SK-N-SH (cell line): Measurements from ENCODE around the gene SELENOV. TPM values are rescaled to one million over a fixed set of nuclear protein-coding genes. Genes with fewer than 3 reads are reported as not detected.

Experiments
- CTCF ChIA-PET: fragments of 300-600, 350-600 bp; formaldehyde crosslinking; extraction: SDS; loops from one replicate; lab custom pipeline; 2021; lab: Yijun Ruan, JAX
- POLR2A ChIA-PET: fragments of 350-600 bp; sonication (Branson Sonifier 250); formaldehyde crosslinking; extraction: SDS; loops from one replicate; lab custom pipeline; 2020; ENCODE audit warnings: antibody characterized with exemption, inconsistent platforms; lab: Yijun Ruan, JAX
- DNase-seq: peaks from one replicate; pipeline ENCODE4 v3.0.0; 2012
- H2AFZ ChIP-seq: fragments of 200-600 bp; sonication (generic); 2 replicates; pipeline ENCODE4 v1.8.1; 2016; ENCODE audit warnings: antibody characterized with exemption, mild to moderate bottlenecking, low read depth
- H3F3A ChIP-seq: fragments of 200-600 bp; sonication (generic); replicated peaks from 2 replicates; pipeline ENCODE3; 2016; ENCODE audit warnings: antibody characterized with exemption, mild to moderate bottlenecking; ENCODE audit not compliant: insufficient read depth
- H3K27ac ChIP-seq, 2 experiments: fragments of 200-500 bp in 1 of 2; fragments of 200-600 bp in 1 of 2; sonication (Bioruptor generic) in 1 of 2; sonication (generic), shearing (Covaris generic) in 1 of 2; 2 replicates each; pipeline versions ENCODE4 v1.5.1 to v1.6.1; 2014 to 2016; ENCODE audit warnings: low read depth in 2 of 2, inconsistent platforms in 1 of 2, low read length in 1 of 2, mild to moderate bottlenecking in 1 of 2, mixed read lengths in 1 of 2
- H3K27me3 ChIP-seq: fragments of 200-600 bp; sonication (generic), shearing (Covaris generic); 2 replicates; pipeline ENCODE4 v1.6.1; 2016; ENCODE audit warnings: mixed run types; ENCODE audit not compliant: insufficient read depth
- H3K36me3 ChIP-seq, 2 experiments: fragments of 200-500 bp in 1 of 2; fragments of 200-600 bp in 1 of 2; sonication (Bioruptor generic) in 1 of 2; sonication (generic) in 1 of 2; replicated peaks in 1 of 2; 2 replicates each; pipeline versions ENCODE3 to v1.5.1; 2014 to 2016; ENCODE audit warnings: low read length in 1 of 2, mild to moderate bottlenecking in 1 of 2; ENCODE audit not compliant: insufficient read depth in 2 of 2, control insufficient read depth in 1 of 2
- H3K4me1 ChIP-seq, 2 experiments: fragments of 200-500 bp in 1 of 2; fragments of 200-600 bp in 1 of 2; sonication (Bioruptor generic) in 1 of 2; sonication (generic), shearing (Covaris generic) in 1 of 2; 2 replicates each; pipeline versions ENCODE4 v1.5.1 to v1.6.1; 2014 to 2016; ENCODE audit warnings: low read depth in 1 of 2, low read length in 1 of 2, mixed run types in 1 of 2; ENCODE audit not compliant: insufficient read depth in 2 of 2, control insufficient read depth in 1 of 2
- H3K4me2 ChIP-seq: fragments of 200-600 bp; sonication (generic), shearing (Covaris generic); 2 replicates; pipeline ENCODE4 v1.6.1; 2017; ENCODE audit warnings: mixed run types
- H3K4me3 ChIP-seq, 2 experiments: fragments of 200-500 bp in 1 of 2; fragments of 200-600 bp in 1 of 2; sonication (Bioruptor generic) in 1 of 2; sonication (generic), shearing (Covaris generic) in 1 of 2; 2 replicates each; pipeline versions ENCODE4 v1.5.1 to v1.8.1; 2014 to 2016; ENCODE audit warnings: low read depth in 2 of 2, inconsistent platforms in 1 of 2, low read length in 1 of 2, mild to moderate bottlenecking in 1 of 2, mixed read lengths in 1 of 2, moderate library complexity in 1 of 2
- H3K79me2 ChIP-seq: fragments of 200-600 bp; sonication (generic); 2 replicates; pipeline ENCODE4 v1.8.1; 2017; ENCODE audit warnings: mild to moderate bottlenecking; ENCODE audit not compliant: insufficient read depth
- H3K9ac ChIP-seq: fragments of 200-600 bp; sonication (generic); 2 replicates; pipeline ENCODE4 v1.6.1; 2017; ENCODE audit warnings: mixed run types
- H3K9me2 ChIP-seq: fragments of 200-600 bp; sonication (generic); 2 replicates; pipeline ENCODE4 v1.6.1; 2017; ENCODE audit warnings: mixed run types
- H3K9me3 ChIP-seq: fragments of 200-600 bp; sonication (generic); 2 replicates; pipeline ENCODE4 v1.6.1; 2017; ENCODE audit warnings: mixed run types, mild to moderate bottlenecking, moderate library complexity
- H4K20me1 ChIP-seq: fragments of 200-600 bp; sonication (generic); 2 replicates; pipeline ENCODE4 v1.6.1; 2017; ENCODE audit warnings: mild to moderate bottlenecking, mixed run types; ENCODE audit not compliant: insufficient read depth
- CHD2 ChIP-seq: fragments of 150-350 bp; IDR thresholded peaks from 2 replicates; pipeline ENCODE4 v1.6.1; 2018; ENCODE audit warnings: low read length; ENCODE audit not compliant: partially characterized antibody
- CTCF ChIP-seq: fragments of 200-600 bp; sonication (generic); IDR thresholded peaks from 2 replicates; pipeline ENCODE4 v1.6.1; 2017; ENCODE audit warnings: antibody characterized with exemption, mild to moderate bottlenecking, moderate library complexity
- ELF1 ChIP-seq: IDR thresholded peaks from 2 replicates; pipeline ENCODE4 v1.4.0; 2012
- EZH2phosphoT487 ChIP-seq: fragments of 200-600 bp; sonication (generic); IDR thresholded peaks from 2 replicates; pipeline ENCODE4 v1.6.1; 2017; ENCODE audit warnings: low read depth, mixed run types, mild to moderate bottlenecking, antibody characterized with exemption, moderate library complexity, borderline replicate concordance
- MAX ChIP-seq: IDR thresholded peaks from 2 replicates; pipeline ENCODE4 v1.4.0; 2012; ENCODE audit warnings: low read depth
- MEF2A ChIP-seq: IDR thresholded peaks from 2 replicates; pipeline ENCODE4 v1.4.0; 2012; ENCODE audit warnings: low read depth, borderline replicate concordance
- MXI1 ChIP-seq: IDR thresholded peaks from 2 replicates; pipeline ENCODE4 v1.6.1; 2012; ENCODE audit warnings: mild to moderate bottlenecking, low read depth, low read length, improper control_type of control experiment
- RAD21 ChIP-seq: IDR thresholded peaks from 2 replicates; pipeline ENCODE4 v1.6.1; 2012; ENCODE audit warnings: mild to moderate bottlenecking, low read length
- REST ChIP-seq: IDR thresholded peaks from 2 replicates; pipeline ENCODE4 v1.6.1; 2012; ENCODE audit warnings: mild to moderate bottlenecking, low read depth, low read length, moderate library complexity
- SMC3 ChIP-seq: IDR thresholded peaks from 2 replicates; pipeline ENCODE4 v1.6.1; 2012; ENCODE audit warnings: low read depth, low read length, improper control_type of control experiment
- USF1 ChIP-seq: IDR thresholded peaks from 2 replicates; pipeline ENCODE4 v1.4.0; 2012; ENCODE audit warnings: low read depth, borderline replicate concordance
- WGBS: methylation state at CpG from one replicate; pipeline ENCODE4 v1.1.6; 2017; ENCODE audit warnings: low lambda C conversion rate; 5-methylcytosine and 5-hydroxymethylcytosine counted together
- polyA plus RNA-seq, 3 experiments: library from polyadenylated mRNA; depleted of rRNA; stranded (reverse); fragments of >200 nt; gene quantifications; 2 replicates each; pipeline ENCODE4 v1.2.3, GENCODE V29; 2012

Gene SELENOV
- polyA plus RNA-seq, 1 of the 3 experiments (the other 2 are of a cell fraction) = 0.08 TPM

- peak; percentile 91 for DNase-seq
- ChIA-PET POLR2A (interaction anchor here (0.7 to 0.8 kb wide), 2 partner anchors 38 to 83 kb away, joined by 3 read pairs; partner anchors contain the start of genes MED29, PAF1 and RPS16), CTCF (interaction anchor here (0.6 to 5.5 kb wide), 29 partner anchors 9 to 173 kb away, joined by 3 to 96 read pairs (median 5); partner anchors contain the start of genes EID2, EID2B and SELENOV)
- peak overlapping the region in 1 of 2 experiments; percentile 51; a peak in 1 of 4 replicates for H3K4me3 ChIP-seq
- H4K20me1 ChIP-seq = no peaks in the 10 kb centered on the region
- H3K9me2 ChIP-seq = no peaks in the 10 kb centered on the region
- 59% methylated on average over 9 of the region's 9 CpGs for WGBS
- peaks cover 15% of the 10 kb centered on the region for H3F3A ChIP-seq
- no peak overlapping the region for H3K27ac ChIP-seq
- H3K4me1 ChIP-seq = no peaks in the 10 kb centered on the region
- no peak overlapping the region for H3K4me2 ChIP-seq
- H3K9me3 ChIP-seq = no peaks in the 10 kb centered on the region
- no peak for TF ChIP-seq USF1
- TF ChIP-seq SMC3 = peak; percentile 69; the same call in 1 of the 2 replicates
- TF ChIP-seq ELF1 = no peak
- TF ChIP-seq MEF2A = no peak
- no peak for TF ChIP-seq EZH2phosphoT487
- TF ChIP-seq MAX = no peak
- no peak for TF ChIP-seq CHD2
- no peak for TF ChIP-seq REST
- TF ChIP-seq RAD21 = peak; percentile 55
- TF ChIP-seq MXI1 = no peak
- TF ChIP-seq CTCF = peak; percentile 83
- H3K79me2 ChIP-seq = no peaks in the 10 kb centered on the region
- peaks cover 13 to 59% of the 10 kb centered on the region in 2 experiments for H3K36me3 ChIP-seq
- no peak overlapping the region for H2AFZ ChIP-seq
- no peak overlapping the region for H3K9ac ChIP-seq
- no peaks in the 10 kb centered on the region for H3K27me3 ChIP-seq
These were observed 40.8 kb upstream of the SELENOV start for GRCh38 chr19:39474139-39474620.
